Measurements from ENCODE around the gene NBEAL2. TPM values are rescaled to one million over a fixed set of nuclear protein-coding genes. Genes with fewer than 3 reads are reported as not detected.

Gene NBEAL2
- total RNA-seq, 1 donor from 2014 or later = 14.8 TPM

- peaks cover 4% of the 10 kb centered on the region for H3K27me3 Mint-ChIP-seq (ENCODE audit: low read depth, unreplicated experiment)
- H3K4me1 Mint-ChIP-seq (ENCODE audit: low read depth, unreplicated experiment) = no peaks in the 10 kb centered on the region
- peaks cover 9% of the 10 kb centered on the region for H3K36me3 Mint-ChIP-seq (ENCODE audit: low read depth, unreplicated experiment)
- no peaks in the 10 kb centered on the region for H3K9me3 ChIP-seq (ENCODE audit: insufficient read depth, low read depth, low read length)
- no peaks in the 10 kb centered on the region for H3K36me3 ChIP-seq (ENCODE audit: insufficient read depth, low read length)
- H3K4me3 ChIP-seq (ENCODE audit: insufficient read depth, low read depth, low read length) = no peak overlapping the region
- H2AFZ ChIP-seq (ENCODE audit: low read depth, low read length) = no peak overlapping the region
- H3K4me1 ChIP-seq (ENCODE audit: insufficient read depth, low read length) = peaks cover 4% of the 10 kb centered on the region
- H4K20me1 ChIP-seq (ENCODE audit: insufficient read depth, low read length) = no peaks in the 10 kb centered on the region
- H3K4me2 ChIP-seq (ENCODE audit: low read length) = no peak overlapping the region
- DNase-seq (ENCODE audit: low read depth) (no peak), FAIRE-seq (no peak)
- no peak overlapping the region for H3K9ac ChIP-seq (ENCODE audit: low read length)
- H3K27ac ChIP-seq (ENCODE audit: low read depth, low read length) = no peak overlapping the region
- H3K27me3 ChIP-seq (ENCODE audit: insufficient read depth, low read length) = no peaks in the 10 kb centered on the region
- H3K27ac Mint-ChIP-seq (ENCODE audit: unreplicated experiment) = no peak overlapping the region
- no peak overlapping the region for H3K4me3 Mint-ChIP-seq (ENCODE audit: unreplicated experiment)
- H3K9me3 Mint-ChIP-seq (ENCODE audit: unreplicated experiment) = peaks cover 2% of the 10 kb centered on the region
- H3K79me2 ChIP-seq (ENCODE audit: insufficient read depth, low read length) = no peaks in the 10 kb centered on the region
- TF ChIP-seq EZH2 (IDR thresholded peaks at IDR 0.05; ENCODE audit: insufficient read depth, low read length) = no peak
- TF ChIP-seq CTCF (IDR thresholded peaks at IDR 0.05; ENCODE audit: insufficient read depth, low read depth, low read length) = no peak
Observed at GRCh38 chr3:46989146-46989810, 9.8 kb downstream of the NBEAL2 start.

- FAIRE-seq (no peak), DNase-seq (ENCODE audit: low read depth) (no peak)
- H3K4me3 ChIP-seq (ENCODE audit: insufficient read depth, low read depth, low read length) = no peak overlapping the region
- H3K4me1 ChIP-seq (ENCODE audit: insufficient read depth, low read length) = peaks cover 4% of the 10 kb centered on the region
- Mint-ChIP-seq H3K27me3 (ENCODE audit: low read depth, unreplicated experiment) (peaks cover 4% of the 10 kb centered on the region), H3K4me3 (ENCODE audit: unreplicated experiment) (no peak overlapping the region), H3K4me1 (ENCODE audit: low read depth, unreplicated experiment) (no peaks in the 10 kb centered on the region), H3K36me3 (ENCODE audit: low read depth, unreplicated experiment) (peaks cover 15% of the 10 kb centered on the region), H3K9me3 (ENCODE audit: unreplicated experiment) (peaks cover 2% of the 10 kb centered on the region), H3K27ac (ENCODE audit: unreplicated experiment) (no peak overlapping the region)
- H3K27ac ChIP-seq (ENCODE audit: low read depth, low read length) = no peak overlapping the region
- no peak overlapping the region for H3K9ac ChIP-seq (ENCODE audit: low read length)
- no peak overlapping the region for H2AFZ ChIP-seq (ENCODE audit: low read depth, low read length)
- H4K20me1 ChIP-seq (ENCODE audit: insufficient read depth, low read length) = no peaks in the 10 kb centered on the region
- H3K36me3 ChIP-seq (ENCODE audit: insufficient read depth, low read length) = no peaks in the 10 kb centered on the region
- no peaks in the 10 kb centered on the region for H3K9me3 ChIP-seq (ENCODE audit: insufficient read depth, low read depth, low read length)
- no peak for TF ChIP-seq CTCF (IDR thresholded peaks at IDR 0.05; ENCODE audit: insufficient read depth, low read depth, low read length)
- no peak for TF ChIP-seq EZH2 (IDR thresholded peaks at IDR 0.05; ENCODE audit: insufficient read depth, low read length)
- no peak overlapping the region for H3K4me2 ChIP-seq (ENCODE audit: low read length)
- H3K27me3 ChIP-seq (ENCODE audit: insufficient read depth, low read length) = no peaks in the 10 kb centered on the region
- H3K79me2 ChIP-seq (ENCODE audit: insufficient read depth, low read length) = no peaks in the 10 kb centered on the region
Observed at GRCh38 chr3:46990573-46991374, 11.3 kb downstream of the NBEAL2 start.

All from astrocyte (in vitro differentiated cells and primary cell).